GM12875 (cell line): ENCODE measurements around the gene PLPPR1.
"Not testable (repeated sequence)": the region's sequence is repeated elsewhere in the genome, so short reads cannot be mapped to it uniquely, and the experiment has no call there.

Experiments
- H3K4me3 ChIP-seq: one replicate; pipeline ENCODE4 v1.5.1; 2011; ENCODE audit warnings: low read depth, low read length, control low read depth
- TF ChIP-seq, protein P1 (sequence below): IDR thresholded peaks from 2 replicates; pipeline ENCODE4 v1.5.1; 2011; ENCODE audit warnings: low read depth, mild to moderate bottlenecking, control low read depth, inconsistent platforms, low read length, moderate library complexity, borderline replicate concordance; ENCODE audit not compliant: insufficient read depth

The PLPPR1 gene

DNA sequence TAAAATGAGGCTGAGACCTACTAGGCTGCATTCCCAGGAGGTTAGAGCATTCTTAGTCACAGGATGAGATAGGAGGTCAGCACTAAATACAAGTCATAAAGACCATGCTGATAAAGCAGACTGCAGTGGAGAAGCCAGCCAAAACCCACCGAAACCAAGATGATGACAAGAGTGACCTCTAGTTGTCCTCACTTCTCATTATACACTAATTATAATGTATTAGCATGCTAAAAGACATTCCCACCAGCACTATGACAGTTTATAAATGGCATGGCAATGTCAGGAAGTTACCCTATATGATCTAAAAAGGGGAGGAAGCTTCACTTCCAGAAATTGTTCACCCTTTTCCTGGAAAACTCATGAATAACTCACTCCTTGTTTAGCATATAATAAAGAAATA is 88.6 kb downstream of the PLPPR1 start:
- H3K4me3 ChIP-seq: no peak overlapping the region
- TF ChIP-seq, protein P1, sequence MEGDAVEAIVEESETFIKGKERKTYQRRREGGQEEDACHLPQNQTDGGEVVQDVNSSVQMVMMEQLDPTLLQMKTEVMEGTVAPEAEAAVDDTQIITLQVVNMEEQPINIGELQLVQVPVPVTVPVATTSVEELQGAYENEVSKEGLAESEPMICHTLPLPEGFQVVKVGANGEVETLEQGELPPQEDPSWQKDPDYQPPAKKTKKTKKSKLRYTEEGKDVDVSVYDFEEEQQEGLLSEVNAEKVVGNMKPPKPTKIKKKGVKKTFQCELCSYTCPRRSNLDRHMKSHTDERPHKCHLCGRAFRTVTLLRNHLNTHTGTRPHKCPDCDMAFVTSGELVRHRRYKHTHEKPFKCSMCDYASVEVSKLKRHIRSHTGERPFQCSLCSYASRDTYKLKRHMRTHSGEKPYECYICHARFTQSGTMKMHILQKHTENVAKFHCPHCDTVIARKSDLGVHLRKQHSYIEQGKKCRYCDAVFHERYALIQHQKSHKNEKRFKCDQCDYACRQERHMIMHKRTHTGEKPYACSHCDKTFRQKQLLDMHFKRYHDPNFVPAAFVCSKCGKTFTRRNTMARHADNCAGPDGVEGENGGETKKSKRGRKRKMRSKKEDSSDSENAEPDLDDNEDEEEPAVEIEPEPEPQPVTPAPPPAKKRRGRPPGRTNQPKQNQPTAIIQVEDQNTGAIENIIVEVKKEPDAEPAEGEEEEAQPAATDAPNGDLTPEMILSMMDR: no peak

- H3K4me3 ChIP-seq: no peak overlapping the region
- TF ChIP-seq, protein P1: peak; percentile 82
Observed at GRCh38 chr9:101119206-101119819, 90.8 kb downstream of the PLPPR1 start.

DNA sequence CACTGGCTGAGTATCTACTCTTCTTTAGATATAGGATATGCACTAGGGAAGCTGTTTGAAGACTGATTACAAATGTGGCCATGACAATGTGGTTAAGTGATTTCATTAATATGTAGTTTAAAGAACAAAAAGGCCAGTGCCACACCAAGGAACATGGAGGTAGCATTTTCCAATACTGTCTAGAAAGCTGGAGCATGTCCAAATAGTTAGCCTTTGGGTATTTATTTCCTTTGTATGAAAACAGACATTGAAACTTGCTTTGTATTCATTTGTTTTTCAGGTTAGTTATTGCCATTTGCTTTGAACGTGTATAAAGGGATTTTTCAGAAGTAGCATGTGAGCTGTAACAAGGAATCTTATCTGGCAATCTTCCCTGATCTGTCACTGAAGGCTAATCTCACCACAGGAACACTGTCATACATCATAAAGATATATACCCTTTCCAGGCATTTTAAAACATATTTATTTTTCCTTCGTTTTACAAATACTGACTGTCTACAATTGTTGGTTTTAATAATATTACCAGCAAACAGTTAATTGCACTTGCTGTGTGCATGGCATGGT is 93.4 kb downstream of the PLPPR1 start:
- TF ChIP-seq, protein P1: no peak
- H3K4me3 ChIP-seq: no peak overlapping the region

DNA sequence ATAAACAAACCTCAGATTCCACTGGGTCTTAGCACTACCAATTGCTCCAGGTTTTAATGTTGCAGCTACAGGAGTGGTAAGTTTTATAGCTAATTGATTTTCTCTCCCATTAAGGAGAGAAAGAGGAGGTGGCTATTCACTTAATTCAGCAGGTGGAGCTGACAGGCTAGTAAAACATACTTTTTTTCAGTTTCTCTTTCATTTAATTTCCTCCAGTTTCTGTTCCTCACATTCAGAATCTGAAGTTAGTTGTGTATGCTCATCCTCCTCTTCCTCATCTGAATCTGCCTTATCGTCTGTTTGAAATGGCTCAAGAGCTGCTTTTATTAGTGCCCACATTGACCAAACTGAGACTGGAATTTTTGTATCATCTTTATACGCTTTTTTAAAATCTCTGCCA is 98.0 kb downstream of the PLPPR1 start:
- no peak overlapping the region for H3K4me3 ChIP-seq
- TF ChIP-seq, protein P1: no peak

DNA sequence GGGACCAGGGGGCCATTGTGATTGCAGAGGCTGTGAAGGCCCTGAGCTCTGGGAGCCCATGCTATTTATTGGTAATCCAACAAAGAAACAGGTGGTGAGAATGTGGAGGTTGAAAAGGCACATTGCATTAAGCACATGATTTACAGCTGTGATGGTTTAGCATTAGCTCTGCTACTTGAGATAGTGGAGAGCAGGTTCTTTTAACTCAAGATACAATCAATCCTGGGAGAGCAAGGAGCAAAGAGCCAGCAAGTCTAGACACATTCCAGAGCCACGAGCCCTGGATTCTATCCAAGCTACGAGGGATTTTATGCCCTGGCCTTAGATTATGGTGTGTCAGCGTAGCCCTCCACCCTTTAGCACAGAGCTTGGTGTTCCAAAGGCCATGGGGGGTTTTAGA is 98.8 kb downstream of the PLPPR1 start:
- not testable (repeated sequence) for H3K4me3 ChIP-seq

DNA sequence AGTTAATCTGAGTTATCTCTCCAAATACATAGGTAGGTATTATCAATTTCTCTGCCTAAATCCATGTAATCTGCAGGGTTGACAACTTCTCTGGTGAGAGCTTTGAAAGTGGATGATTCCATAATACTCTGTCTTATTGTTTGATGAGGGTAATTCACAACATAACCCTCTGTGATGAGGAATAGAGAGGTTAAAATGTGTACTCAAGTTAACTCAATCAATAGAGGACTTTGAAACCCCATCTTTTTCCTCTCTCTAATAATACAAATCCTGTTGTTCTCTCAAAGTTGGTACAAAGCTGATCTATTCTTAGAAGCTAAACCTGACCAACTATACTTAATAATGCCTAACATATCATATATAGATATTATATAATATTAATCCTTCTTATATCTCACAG is 100.1 kb downstream of the PLPPR1 start:
- no peak overlapping the region for H3K4me3 ChIP-seq
- TF ChIP-seq, protein P1: no peak

DNA sequence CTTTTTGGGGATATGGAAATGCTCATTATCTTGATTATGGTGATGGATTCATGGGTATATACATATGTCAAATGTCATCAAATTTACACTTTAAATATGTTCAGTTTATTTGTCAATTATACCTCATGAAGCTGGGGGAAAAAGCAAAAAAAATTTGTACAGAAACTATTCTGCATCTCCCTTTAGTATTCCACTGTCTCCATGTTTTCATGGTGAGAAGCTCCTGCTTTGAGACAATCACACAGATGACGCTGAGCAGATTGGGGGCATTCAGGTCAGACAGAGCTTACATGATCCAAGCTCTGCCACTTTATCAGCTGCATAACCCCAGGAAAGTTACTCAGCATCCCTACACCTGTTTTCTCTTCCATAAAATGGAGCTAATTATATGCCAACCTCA is 101.5 kb downstream of the PLPPR1 start:
- H3K4me3 ChIP-seq: no peak overlapping the region
- TF ChIP-seq, protein P1: no peak
